T-helper 9 cell (primary cell): ENCODE results near the gene COL3A1.

Experiments
- DNase-seq: peaks from one replicate; pipeline ENCODE4 v3.0.0-alpha.2; 2020
- total RNA-seq, 2 donors: gene quantifications; one replicate each; lab custom pipeline; 2026; lab: John Stamatoyannopoulos, UW

The COL3A1 gene
- 0 to 0.21 reads per million in 2 donors for total RNA-seq

- DNase-seq, result no peak
Observed at GRCh38 chr2:188974164-188974563, at the start of gene COL3A1. Gene COL3A1 (plus strand): TSS chr2:188974373. CDS start chr2:188974490, 117 bp downstream.

- no peak for DNase-seq
Observed at GRCh38 chr2:188928643-188929042, 45.5 kb upstream of the COL3A1 start.

GRCh38 chr2:188931361-188931760 is 42.8 kb upstream of the COL3A1 start:
- DNase-seq, result no peak

- no peak for DNase-seq
Observed at GRCh38 chr2:188937228-188938220, 36.6 kb upstream of the COL3A1 start.

- DNase-seq, result no peak
Observed at GRCh38 chr2:188940171-188940570, 34.0 kb upstream of the COL3A1 start.

- DNase-seq, result no peak
Observed at GRCh38 chr2:188944442-188944841, 29.7 kb upstream of the COL3A1 start.

- DNase-seq, result no peak
Observed at GRCh38 chr2:188949046-188949818, 24.9 kb upstream of the COL3A1 start.

- DNase-seq, result no peak
Observed at GRCh38 chr2:188952901-188953300, 21.3 kb upstream of the COL3A1 start.

- no peak for DNase-seq
Observed at GRCh38 chr2:188956290-188956689, 17.9 kb upstream of the COL3A1 start.

- DNase-seq, result no peak
Observed at GRCh38 chr2:188956961-188957360, 17.2 kb upstream of the COL3A1 start.

GRCh38 chr2:188957646-188958045 is 16.5 kb upstream of the COL3A1 start:
- DNase-seq, result no peak

GRCh38 chr2:188963741-188964140 is 10.4 kb upstream of the COL3A1 start:
- DNase-seq, result no peak

GRCh38 chr2:188964976-188965546 is 9.1 kb upstream of the COL3A1 start:
- no peak for DNase-seq

- no peak for DNase-seq
Observed at GRCh38 chr2:188965563-188965962, 8.6 kb upstream of the COL3A1 start.

GRCh38 chr2:188966079-188966571 is 8.0 kb upstream of the COL3A1 start:
- DNase-seq, result no peak

- DNase-seq, result no peak
Observed at GRCh38 chr2:188966728-188967440, 7.3 kb upstream of the COL3A1 start.

- no peak for DNase-seq
Observed at GRCh38 chr2:188969236-188969635, 4.9 kb upstream of the COL3A1 start.

GRCh38 chr2:188969651-188970050 is 4.5 kb upstream of the COL3A1 start:
- DNase-seq, result no peak

- DNase-seq, result no peak
Observed at GRCh38 chr2:188970211-188970610, 4.0 kb upstream of the COL3A1 start.

- DNase-seq, result no peak
Observed at GRCh38 chr2:188971432-188971861, 2.7 kb upstream of the COL3A1 start.

GRCh38 chr2:188973641-188974040 is 532 bp upstream of the COL3A1 start:
- DNase-seq, result no peak

- no peak for DNase-seq
Observed at GRCh38 chr2:188975497-188976102, 1.4 kb downstream of the COL3A1 start.
